ENCODE results near the gene ZNF12.

Gene ZNF12

DNA sequence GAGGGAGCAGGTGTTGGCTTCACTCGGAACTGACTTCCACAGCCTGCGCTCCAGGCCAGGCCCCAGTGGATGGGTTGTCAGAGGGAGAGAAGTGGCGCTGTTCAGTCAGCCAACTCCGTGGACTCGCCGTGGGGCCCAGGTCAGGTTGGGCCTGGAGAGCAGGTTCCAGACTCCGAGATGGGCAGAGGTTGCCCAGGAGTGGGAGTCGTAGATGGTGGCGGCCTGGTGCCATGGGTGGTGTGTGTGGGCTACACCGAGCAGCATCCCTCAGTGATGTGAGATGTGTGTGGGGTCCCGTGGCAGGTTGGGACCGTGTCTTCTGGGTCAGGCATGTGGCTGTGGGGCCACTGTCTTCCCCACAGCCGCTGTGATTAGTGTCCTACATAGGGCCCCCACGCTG lies 59.2 kb downstream of the ZNF12 start:
- DNase-seq (ENCODE audit: low read depth, low spot score) = no peak

DNA sequence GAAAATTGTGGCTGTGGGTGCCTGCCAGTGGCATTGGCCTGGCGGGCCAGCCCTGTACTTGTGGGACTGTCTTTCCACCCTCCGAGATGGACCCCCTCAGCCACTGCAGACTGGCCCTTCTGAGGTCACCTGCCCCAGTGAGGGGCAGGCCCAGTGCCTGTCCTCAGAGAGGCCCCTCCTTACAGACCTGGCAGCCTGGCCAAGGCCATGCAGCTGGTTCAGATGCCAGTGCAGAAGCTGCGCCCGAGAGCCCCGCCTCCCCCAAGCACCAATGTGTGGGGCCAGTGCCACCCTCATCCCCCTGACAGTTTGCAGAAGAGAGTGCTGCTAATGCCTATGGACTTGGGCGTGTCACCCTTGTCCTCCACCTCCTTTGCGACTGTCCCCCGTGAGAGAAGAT lies 59.7 kb downstream of the ZNF12 start:
- DNase-seq (ENCODE audit: low read depth, low spot score) = no peak

DNA sequence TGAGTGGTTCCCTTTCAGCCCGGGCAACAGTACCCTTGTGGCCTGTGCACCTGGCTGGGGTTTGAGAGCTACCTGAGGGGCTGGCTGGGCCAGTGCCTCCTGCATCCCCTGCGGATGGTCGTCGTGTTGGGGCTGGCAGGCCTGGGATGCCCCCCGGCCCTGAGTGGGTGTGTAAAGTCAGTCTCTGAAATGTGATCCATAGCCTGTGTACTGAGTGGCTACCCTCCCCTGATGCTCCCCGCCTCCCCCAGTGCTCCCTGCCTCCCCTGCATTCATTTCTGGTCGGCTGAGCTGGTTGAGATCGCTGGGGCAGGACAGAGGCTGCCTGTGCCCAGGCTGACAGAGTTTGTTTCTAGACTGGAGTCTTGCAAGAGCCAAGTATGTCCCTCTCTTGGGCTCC lies 60.3 kb downstream of the ZNF12 start:
- DNase-seq (ENCODE audit: low read depth, low spot score) = no peak

GRCh38 chr7:6644728-6645127 lies 62.0 kb downstream of the ZNF12 start:
- DNase-seq (ENCODE audit: low read depth, low spot score) = no peak

DNA sequence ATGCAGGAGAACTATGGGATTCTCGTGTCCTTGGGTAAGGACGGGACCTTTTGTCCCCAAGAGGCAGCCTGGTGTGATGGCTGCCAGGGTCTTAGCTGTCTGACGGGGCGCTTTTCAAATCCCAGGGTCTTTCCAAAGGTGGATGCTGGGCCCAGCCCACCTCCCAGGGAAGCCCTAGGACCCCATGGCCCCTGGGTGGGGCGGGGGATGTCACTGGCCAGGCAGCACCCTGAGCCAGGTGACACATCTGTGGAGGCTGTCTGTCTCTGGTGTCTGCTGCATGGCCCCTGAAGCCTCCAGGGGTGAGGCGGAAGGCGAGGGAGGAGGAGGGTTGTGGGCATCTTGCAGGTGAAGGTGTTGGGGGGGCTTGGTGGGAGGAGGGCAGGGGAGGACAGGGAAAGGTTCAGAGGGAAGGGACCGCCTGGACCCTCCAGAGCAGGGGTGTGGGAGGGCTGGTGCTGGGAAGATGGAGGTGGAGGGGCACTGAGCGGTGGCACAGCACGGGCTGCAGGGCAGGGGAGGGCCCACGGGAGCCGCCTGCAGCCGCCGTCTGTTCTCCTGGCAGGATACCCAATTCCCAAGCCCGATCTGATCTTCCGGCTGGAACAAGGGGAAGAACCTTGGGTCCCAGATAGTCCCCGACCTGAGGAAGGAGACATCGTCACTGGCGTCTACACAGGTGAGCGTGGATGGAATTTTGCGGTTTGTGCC lies 62.7 kb downstream of the ZNF12 start:
- DNase-seq (ENCODE audit: low read depth, low spot score) = no peak

GRCh38 chr7:6642861-6643640 lies 63.7 kb downstream of the ZNF12 start:
- no peak for DNase-seq (ENCODE audit: low read depth, low spot score)

DNA sequence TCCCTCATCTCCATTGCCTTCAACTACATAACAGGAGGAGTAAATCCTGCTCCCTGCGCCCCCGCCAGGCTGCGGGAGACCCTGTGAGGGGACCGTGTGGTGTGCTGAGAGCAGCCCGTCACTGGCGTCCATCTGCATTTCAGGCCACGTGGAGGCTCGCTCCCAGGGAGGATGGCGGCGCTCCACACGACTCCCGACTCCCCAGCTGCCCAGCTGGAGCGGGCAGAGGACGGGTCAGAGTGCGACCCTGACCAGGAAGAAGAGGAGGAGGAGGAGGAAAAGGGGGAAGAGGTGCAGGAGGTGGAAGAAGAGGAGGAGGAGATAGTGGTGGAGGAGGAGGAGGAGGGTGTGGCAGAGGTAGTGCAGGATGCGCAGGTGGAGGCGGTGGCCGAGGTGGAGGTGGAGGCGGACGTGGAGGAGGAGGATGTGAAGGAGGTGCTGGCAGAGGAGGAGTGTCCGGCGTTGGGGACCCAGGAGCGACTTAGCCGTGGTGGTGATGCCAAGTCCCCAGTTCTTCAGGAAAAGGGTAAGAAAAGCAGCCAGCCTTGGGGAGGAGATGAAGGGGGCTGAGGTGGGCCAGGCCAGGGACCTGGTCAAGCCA lies 64.4 kb downstream of the ZNF12 start:
- DNase-seq (ENCODE audit: low read depth, low spot score) = no peak

DNA sequence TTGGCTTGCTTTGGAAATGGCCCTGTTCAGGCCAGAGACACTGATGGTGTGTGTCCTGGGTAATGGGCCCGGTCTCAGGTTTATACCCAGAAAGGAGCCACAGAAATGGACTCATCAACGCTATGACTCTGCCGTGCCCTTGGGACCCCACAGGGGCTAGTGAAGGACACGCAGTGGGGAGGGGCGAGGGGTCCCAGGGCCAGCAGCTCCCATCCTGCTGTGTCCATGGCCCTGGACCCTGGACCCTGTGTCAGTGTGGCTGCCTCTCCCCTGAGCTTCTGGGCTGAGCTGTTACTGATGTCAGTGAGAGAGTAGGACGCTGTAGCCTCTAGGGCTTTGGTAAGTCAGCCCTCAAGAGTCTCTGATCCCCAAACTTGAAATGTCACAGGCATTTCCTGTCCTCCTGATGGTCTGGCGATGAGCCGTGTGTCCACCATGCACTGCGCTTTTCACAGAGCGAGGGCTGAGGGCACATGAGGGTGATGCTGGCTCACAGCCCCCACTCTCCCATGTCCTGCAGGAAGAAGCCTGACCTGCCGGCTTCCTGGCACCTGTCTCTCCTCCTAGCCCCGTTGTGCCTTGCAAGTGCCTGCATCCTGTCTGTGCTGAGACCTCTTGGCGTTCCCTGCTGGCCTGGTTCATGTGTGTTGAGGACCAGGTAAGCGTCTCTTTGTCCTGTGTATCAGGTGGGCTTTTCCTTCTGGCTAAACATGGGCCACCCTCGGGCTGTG lies 65.3 kb downstream of the ZNF12 start:
- DNase-seq (ENCODE audit: low read depth, low spot score) = no peak

- no peak for DNase-seq (ENCODE audit: low read depth, low spot score)
These were observed 66.5 kb downstream of the ZNF12 start for GRCh38 chr7:6640246-6640721.

DNA sequence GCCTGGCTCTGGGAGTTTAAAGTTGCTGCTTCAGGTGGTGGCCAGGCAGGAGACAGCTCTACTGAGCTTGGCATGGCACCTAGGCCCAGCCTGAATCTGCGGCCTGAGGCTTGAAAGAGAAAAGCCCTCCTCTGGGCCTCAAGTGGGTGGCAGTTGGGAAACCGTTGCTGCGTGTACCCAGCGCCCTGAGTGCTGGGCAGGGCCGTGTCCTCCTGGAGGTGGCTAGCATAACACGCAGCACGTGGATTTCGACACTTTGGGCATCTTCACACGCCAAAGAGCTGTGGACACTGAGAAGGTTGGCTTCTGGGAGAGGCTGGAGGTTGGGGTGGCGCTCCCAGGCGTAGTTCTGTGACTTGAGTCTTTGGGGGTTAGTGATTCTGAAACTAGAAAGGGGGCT lies 67.1 kb downstream of the ZNF12 start:
- no peak for DNase-seq (ENCODE audit: low read depth, low spot score)

DNA sequence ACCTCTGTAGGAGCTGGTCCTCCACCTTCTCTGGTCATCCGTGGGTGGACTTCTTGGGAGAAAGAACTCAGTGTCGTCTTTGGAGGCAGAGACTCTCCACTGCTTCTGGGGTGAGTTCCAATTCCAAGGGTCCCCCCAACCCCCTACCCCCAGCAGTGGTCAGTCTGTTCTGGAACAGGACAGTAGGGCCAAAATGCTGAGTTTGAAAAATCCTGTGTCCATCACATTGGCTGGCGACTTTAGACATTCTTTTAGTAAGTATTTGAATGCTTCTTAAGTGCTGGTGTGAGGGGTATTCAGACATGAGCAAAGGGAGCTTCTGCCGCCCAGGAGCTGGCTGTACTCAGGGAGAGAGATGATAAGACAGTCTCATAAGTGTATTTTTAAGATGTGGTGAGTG lies 67.7 kb downstream of the ZNF12 start:
- DNase-seq (ENCODE audit: low read depth, low spot score) = no peak
